AG09319 (cell line): ENCODE data around the gene PPA1.
"Not testable (repeated sequence)": the region's sequence is repeated elsewhere in the genome, so short reads cannot be mapped to it uniquely, and the experiment has no call there.

Source experiments
- DNase-seq: peaks from one replicate; pipeline ENCODE4 v3.0.0-alpha.2; 2010; ENCODE audit warnings: low read depth; ENCODE audit errors: extremely low read depth
- CTCF ChIP-seq: IDR thresholded peaks from 2 replicates; pipeline ENCODE4 v1.5.1; 2011; ENCODE audit warnings: low read depth, mild to moderate bottlenecking, inconsistent platforms, low read length, moderate library complexity

The PPA1 gene

GRCh38 chr10:70162892-70163201 lies 70.4 kb downstream of the PPA1 start:
- TF ChIP-seq CTCF: no peak
- DNase-seq: no peak

- DNase-seq: no peak
- no peak for TF ChIP-seq CTCF
Observed at GRCh38 chr10:70162151-70162891, 70.9 kb downstream of the PPA1 start.

- TF ChIP-seq CTCF: no peak
Observed at GRCh38 chr10:70160798-70161197, 72.4 kb downstream of the PPA1 start.

GRCh38 chr10:70159366-70159765 lies 73.9 kb downstream of the PPA1 start:
- not testable (repeated sequence) for DNase-seq

More at GRCh38 chr10:70160798-70161197, 72.4 kb downstream of the PPA1 start:
- DNase-seq: no peak

- no peak for TF ChIP-seq CTCF
- DNase-seq: no peak
Observed at GRCh38 chr10:70158113-70158512, 75.1 kb downstream of the PPA1 start.

- no peak for DNase-seq
- no peak for TF ChIP-seq CTCF
Observed at GRCh38 chr10:70155255-70155838, 77.9 kb downstream of the PPA1 start.
